K562 (cell line): ENCODE results near the gene ZNF92. TPM values are rescaled to one million over a fixed set of nuclear protein-coding genes. Genes with fewer than 3 reads are reported as not detected.

ENCODE experiments used
- ATF7 ChIP-seq: fragments of 450-650 bp; IDR thresholded peaks from 2 replicates; pipeline ENCODE4 v1.7.1; 2014; ENCODE audit warnings: mild to moderate bottlenecking, moderate library complexity
- ETS1 ChIP-seq: conservative IDR thresholded peaks from 2 replicates; pipeline ENCODE4 v1.6.1; 2011; ENCODE audit warnings: low read depth, mild to moderate bottlenecking, low read length; ENCODE audit not compliant: control insufficient read depth
- FOS ChIP-seq: IDR thresholded peaks from 3 replicates; pipeline ENCODE4 v1.6.1; 2011; ENCODE audit not compliant: insufficient read length; ENCODE audit errors: extremely low read depth
- HDAC8 ChIP-seq: fragments of 450-650 bp; IDR thresholded peaks from 2 replicates; pipeline ENCODE4 v1.6.1; 2016; ENCODE audit warnings: mild to moderate bottlenecking, missing genetic modification characterization, moderate library complexity, missing compliant biosample characterization
- JUN ChIP-seq, 2 experiments: sonication (generic) in 1 of 2; formaldehyde crosslinking in 1 of 2; IDR thresholded peaks; 2 replicates each; pipeline versions ENCODE4 v1.6.1 to v1.8.0; 2012 to 2022; ENCODE audit warnings: borderline replicate concordance in 2 of 2, mild to moderate bottlenecking in 2 of 2, improper control_type of control experiment in 1 of 2, low read depth in 1 of 2, low read length in 1 of 2, missing genetic modification reagents in 1 of 2
- KLF6 ChIP-seq: fragments of 250-450 bp; sonication (Bioruptor Pico); IDR thresholded peaks from 2 replicates; pipeline ENCODE4 v1.4.0; 2020; ENCODE audit warnings: mild to moderate bottlenecking, moderate library complexity, borderline replicate concordance
- NFATC3 ChIP-seq: fragments of 450-650 bp; IDR thresholded peaks from 2 replicates; pipeline ENCODE4 v1.6.1; 2017; ENCODE audit warnings: mild to moderate bottlenecking
- SMARCB1 ChIP-seq: IDR thresholded peaks from 2 replicates; pipeline ENCODE4 v1.6.1; 2011; ENCODE audit warnings: improper control_type of control experiment, low read depth; ENCODE audit not compliant: insufficient read length
- SNIP1 ChIP-seq: fragments of 450-650 bp; IDR thresholded peaks from 2 replicates; pipeline ENCODE4 v1.7.1; 2017; ENCODE audit warnings: low read depth, mild to moderate bottlenecking
- SREBF1 ChIP-seq: fragments of 150-350 bp; IDR thresholded peaks from 2 replicates; pipeline ENCODE4 v1.6.1; 2014; ENCODE audit warnings: antibody characterized with exemption, low read depth, low read length, borderline replicate concordance
- TAF9B ChIP-seq: fragments of 450-650 bp; IDR thresholded peaks from 2 replicates; pipeline ENCODE4 v1.6.1; 2018; ENCODE audit warnings: mild to moderate bottlenecking; ENCODE audit not compliant: partially characterized antibody
- TCFL5 ChIP-seq: fragments of 250-450 bp; sonication (Bioruptor Pico); conservative IDR thresholded peaks from 2 replicates; pipeline ENCODE4 v1.6.1; 2021; ENCODE audit warnings: mild to moderate bottlenecking, moderate library complexity, matching md5 sums
- XRCC3 ChIP-seq: fragments of 450-650 bp; IDR thresholded peaks from 2 replicates; pipeline ENCODE4 v1.6.1; 2017; ENCODE audit warnings: mild to moderate bottlenecking, moderate library complexity
- ZNF165 ChIP-seq: fragments of 250-450 bp; sonication (Bioruptor Pico); IDR thresholded peaks from 2 replicates; pipeline ENCODE4 v1.4.0; 2020; ENCODE audit warnings: borderline replicate concordance
- ZNF23 ChIP-seq: fragments of 250-450 bp; sonication (Bioruptor Pico); IDR thresholded peaks from 2 replicates; pipeline ENCODE4 v1.4.0; 2020; ENCODE audit warnings: mild to moderate bottlenecking
- ZNF384 ChIP-seq: IDR thresholded peaks from 2 replicates; pipeline ENCODE4 v1.6.1; 2012; ENCODE audit warnings: low read depth, low read length, improper control_type of control experiment
- ZNF586 ChIP-seq: fragments of 450-650 bp; formaldehyde crosslinking; conservative IDR thresholded peaks from 2 replicates; pipeline ENCODE4 v1.4.0; 2020; ENCODE audit warnings: mild to moderate bottlenecking, moderate library complexity
- polyA plus RNA-seq, 8 experiments: library from polyadenylated mRNA; depleted of rRNA in 4 of 8; stranded (reverse) in 5 of 8; unstranded in 3 of 8; fragments of >200 nt; fragmentation: Nextera tagmentation in 2 of 8; fragmentation: Illumina TruSeq in 1 of 8; extraction: Ambion mirVana in 2 of 8; extraction: Trizol in 1 of 8; gene quantifications; 2 replicates each; pipeline versions ENCODE4 v1.2.1 to v1.2.3, GENCODE V29; 2011 to 2014; ENCODE audit warnings: inconsistent platforms in 1 of 8, missing spikeins in 1 of 8
- total RNA-seq, 7 experiments: library from RNA; depleted of rRNA in 6 of 7; stranded (reverse); fragments of >200 nt in 6 of 7; fragmentation: Illumina TruSeq in 2 of 7; extraction: Trizol in 2 of 7; gene quantifications; 2 replicates each; pipeline versions ENCODE4 v1.2.1 to v1.2.3, GENCODE V29; 2011 to 2021; ENCODE audit warnings: low replicate concordance in 1 of 7
- TF ChIP-seq, protein P1 (sequence below), 3 experiments: fragments of 200-800 bp in 1 of 3; fragments of 250-450 bp in 1 of 3; fragments of 450-650 bp in 1 of 3; sonication (Bioruptor Pico) in 1 of 3; sonication (Bioruptor generic) in 1 of 3; formaldehyde crosslinking in 1 of 3; IDR thresholded peaks; 2 replicates each; pipeline versions ENCODE4 v1.6.1 to v1.8.0; 2016 to 2022; ENCODE audit warnings: mild to moderate bottlenecking in 2 of 3, missing genetic modification characterization in 2 of 3, missing compliant biosample characterization in 1 of 3, moderate library complexity in 1 of 3
- TF ChIP-seq, protein P2 (sequence below): sonication (generic); formaldehyde crosslinking; IDR thresholded peaks from 2 replicates; pipeline ENCODE4 v1.8.0; 2022; ENCODE audit warnings: missing genetic modification reagents, mild to moderate bottlenecking, moderate library complexity, borderline replicate concordance
- TF ChIP-seq, protein P3 (sequence below): IDR thresholded peaks from 2 replicates; pipeline ENCODE4 v1.6.1; 2016; ENCODE audit warnings: missing genetic modification characterization, missing compliant biosample characterization

Gene ZNF92
- total and polyA plus RNA-seq, 9 of the 15 experiments (the other 6 are each of a cell fraction or from before 2014, with no cell fraction given): 8.9 to 29.4 (median 12.5) TPM

GRCh38 chr7:65373608-65374351, at the start of gene ZNF92 (continued):
- TF ChIP-seq, protein P1, sequence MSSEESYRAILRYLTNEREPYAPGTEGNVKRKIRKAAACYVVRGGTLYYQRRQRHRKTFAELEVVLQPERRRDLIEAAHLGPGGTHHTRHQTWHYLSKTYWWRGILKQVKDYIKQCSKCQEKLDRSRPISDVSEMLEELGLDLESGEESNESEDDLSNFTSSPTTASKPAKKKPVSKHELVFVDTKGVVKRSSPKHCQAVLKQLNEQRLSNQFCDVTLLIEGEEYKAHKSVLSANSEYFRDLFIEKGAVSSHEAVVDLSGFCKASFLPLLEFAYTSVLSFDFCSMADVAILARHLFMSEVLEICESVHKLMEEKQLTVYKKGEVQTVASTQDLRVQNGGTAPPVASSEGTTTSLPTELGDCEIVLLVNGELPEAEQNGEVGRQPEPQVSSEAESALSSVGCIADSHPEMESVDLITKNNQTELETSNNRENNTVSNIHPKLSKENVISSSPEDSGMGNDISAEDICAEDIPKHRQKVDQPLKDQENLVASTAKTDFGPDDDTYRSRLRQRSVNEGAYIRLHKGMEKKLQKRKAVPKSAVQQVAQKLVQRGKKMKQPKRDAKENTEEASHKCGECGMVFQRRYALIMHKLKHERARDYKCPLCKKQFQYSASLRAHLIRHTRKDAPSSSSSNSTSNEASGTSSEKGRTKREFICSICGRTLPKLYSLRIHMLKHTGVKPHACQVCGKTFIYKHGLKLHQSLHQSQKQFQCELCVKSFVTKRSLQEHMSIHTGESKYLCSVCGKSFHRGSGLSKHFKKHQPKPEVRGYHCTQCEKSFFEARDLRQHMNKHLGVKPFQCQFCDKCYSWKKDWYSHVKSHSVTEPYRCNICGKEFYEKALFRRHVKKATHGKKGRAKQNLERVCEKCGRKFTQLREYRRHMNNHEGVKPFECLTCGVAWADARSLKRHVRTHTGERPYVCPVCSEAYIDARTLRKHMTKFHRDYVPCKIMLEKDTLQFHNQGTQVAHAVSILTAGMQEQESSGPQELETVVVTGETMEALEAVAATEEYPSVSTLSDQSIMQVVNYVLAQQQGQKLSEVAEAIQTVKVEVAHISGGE (CRISPR knock-in tag; IDR thresholded peaks at IDR 0.05): peak in 1 of 3 experiments; percentile 51; a peak in 1 of 6 replicates
- TF ChIP-seq, protein P2, sequence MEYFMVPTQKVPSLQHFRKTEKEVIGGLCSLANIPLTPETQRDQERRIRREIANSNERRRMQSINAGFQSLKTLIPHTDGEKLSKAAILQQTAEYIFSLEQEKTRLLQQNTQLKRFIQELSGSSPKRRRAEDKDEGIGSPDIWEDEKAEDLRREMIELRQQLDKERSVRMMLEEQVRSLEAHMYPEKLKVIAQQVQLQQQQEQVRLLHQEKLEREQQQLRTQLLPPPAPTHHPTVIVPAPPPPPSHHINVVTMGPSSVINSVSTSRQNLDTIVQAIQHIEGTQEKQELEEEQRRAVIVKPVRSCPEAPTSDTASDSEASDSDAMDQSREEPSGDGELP: peak; percentile 38; the same call in 1 of the 2 replicates
- peak; percentile 67 for TF ChIP-seq ATF7
- TF ChIP-seq SMARCB1: no peak
- no peak; the same call in 1 of the 2 replicates for TF ChIP-seq ETS1
- peak; percentile 17; the same call in 1 of the 2 replicates for TF ChIP-seq SNIP1
- peak; percentile 95 for TF ChIP-seq FOS
- TF ChIP-seq HDAC8: no peak
- TF ChIP-seq XRCC3: no peak
- no peak for TF ChIP-seq SREBF1
- TF ChIP-seq, protein P3, sequence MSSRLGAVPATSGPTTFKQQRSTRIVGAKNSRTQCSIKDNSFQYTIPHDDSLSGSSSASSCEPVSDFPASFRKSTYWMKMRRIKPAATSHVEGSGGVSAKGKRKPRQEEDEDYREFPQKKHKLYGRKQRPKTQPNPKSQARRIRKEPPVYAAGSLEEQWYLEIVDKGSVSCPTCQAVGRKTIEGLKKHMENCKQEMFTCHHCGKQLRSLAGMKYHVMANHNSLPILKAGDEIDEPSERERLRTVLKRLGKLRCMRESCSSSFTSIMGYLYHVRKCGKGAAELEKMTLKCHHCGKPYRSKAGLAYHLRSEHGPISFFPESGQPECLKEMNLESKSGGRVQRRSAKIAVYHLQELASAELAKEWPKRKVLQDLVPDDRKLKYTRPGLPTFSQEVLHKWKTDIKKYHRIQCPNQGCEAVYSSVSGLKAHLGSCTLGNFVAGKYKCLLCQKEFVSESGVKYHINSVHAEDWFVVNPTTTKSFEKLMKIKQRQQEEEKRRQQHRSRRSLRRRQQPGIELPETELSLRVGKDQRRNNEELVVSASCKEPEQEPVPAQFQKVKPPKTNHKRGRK (tag): no peak
- TF ChIP-seq JUN (IDR thresholded peaks at IDR 0.05; ENCODE audit: borderline replicate concordance, low read depth, low read length): no peak
- TF ChIP-seq JUN (CRISPR knock-in tag; IDR thresholded peaks at IDR 0.05; ENCODE audit: borderline replicate concordance): no peak
- TF ChIP-seq ZNF384: no peak
- no peak for TF ChIP-seq ZNF165 (CRISPR knock-in tag)
- no peak for TF ChIP-seq ZNF23 (CRISPR knock-in tag)
- no peak for TF ChIP-seq TCFL5
- peak; percentile 95 for TF ChIP-seq TAF9B
- TF ChIP-seq ZNF586 (CRISPR knock-in tag): no peak
- no peak for TF ChIP-seq KLF6 (CRISPR knock-in tag)
- TF ChIP-seq NFATC3: no peak
